Ectodermal cell (in vitro differentiated cells): ENCODE results near the gene RELL2.

Experiments used
- H3K27ac ChIP-seq: 2 replicates; pipeline ENCODE4 v1.7.0; 2013; ENCODE audit warnings: mild to moderate bottlenecking, low read depth, low read length; ENCODE audit not compliant: insufficient read depth, poor library complexity, severe bottlenecking
- H3K27me3 ChIP-seq: 2 replicates; pipeline ENCODE4 v1.7.0; 2013; ENCODE audit warnings: mild to moderate bottlenecking, low read length; ENCODE audit not compliant: insufficient read depth, control insufficient read depth, poor library complexity, severe bottlenecking
- H3K36me3 ChIP-seq: one replicate; pipeline ENCODE4 v1.7.0; 2013; ENCODE audit warnings: low read length; ENCODE audit not compliant: control insufficient read depth, insufficient read depth
- H3K4me1 ChIP-seq: one replicate; pipeline ENCODE4 v1.7.0; 2013; ENCODE audit warnings: low read length; ENCODE audit not compliant: control insufficient read depth, insufficient read depth
- H3K4me3 ChIP-seq: 2 replicates; pipeline ENCODE4 v1.7.0; 2013; ENCODE audit warnings: low read depth, low read length, control low read depth; ENCODE audit not compliant: insufficient read depth
- H3K9me3 ChIP-seq: 2 replicates; pipeline ENCODE4 v1.7.0; 2013; ENCODE audit warnings: mild to moderate bottlenecking, low read length, moderate library complexity; ENCODE audit not compliant: control insufficient read depth
- WGBS, 2 experiments: methylation state at CpG; one replicate each; pipeline ENCODE4 v1.1.7; 2013; ENCODE audit warnings: missing lambda C conversion rate in 2 of 2; 5-methylcytosine and 5-hydroxymethylcytosine counted together

RELL2 gene

DNA sequence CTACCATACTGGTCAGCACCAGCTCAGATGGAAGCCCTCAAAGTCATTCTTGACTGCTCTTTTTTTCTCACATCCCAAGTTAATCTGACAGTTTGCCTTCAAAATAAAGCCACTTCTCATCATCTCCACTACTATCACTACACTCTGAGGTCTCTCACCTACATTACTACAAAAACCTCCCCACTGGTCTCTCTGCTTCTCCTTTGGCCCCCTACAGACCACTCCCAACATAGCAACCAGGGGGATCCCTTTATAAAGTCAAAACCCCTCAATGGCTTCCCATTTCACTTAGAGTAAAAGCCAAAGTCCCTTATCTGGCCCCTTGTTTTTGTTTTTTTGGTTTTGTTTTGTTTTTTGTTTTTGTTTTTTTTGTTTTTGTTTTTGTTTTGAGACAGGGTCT is 40.6 kb downstream of the RELL2 start:
- H3K9me3 ChIP-seq = no peaks in the 10 kb centered on the region
- no peaks in the 10 kb centered on the region for H3K27me3 ChIP-seq
- H3K36me3 ChIP-seq = no peaks in the 10 kb centered on the region
- no peak overlapping the region for H3K27ac ChIP-seq
- H3K4me3 ChIP-seq = no peak overlapping the region
- H3K4me1 ChIP-seq = peaks cover 11% of the 10 kb centered on the region

DNA sequence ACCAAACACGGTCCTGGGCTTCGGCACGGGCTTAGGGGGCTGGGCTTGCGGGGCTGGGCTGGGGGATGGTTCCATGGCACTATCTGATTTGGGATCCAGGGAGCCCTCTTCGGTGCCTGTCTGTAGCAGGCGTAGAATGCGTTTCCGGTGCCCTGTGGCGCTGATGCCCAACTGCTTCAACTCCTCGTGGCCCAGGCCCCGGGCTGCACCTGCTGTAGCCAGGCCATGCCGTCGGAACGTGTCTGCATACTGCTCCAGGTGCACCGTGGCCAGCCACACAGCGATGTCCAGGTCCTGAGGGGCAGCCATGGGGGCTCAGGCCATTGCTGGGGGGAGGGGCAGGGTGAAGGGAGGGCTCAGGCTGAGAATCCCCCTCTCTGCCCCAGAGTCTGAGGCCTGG is 43.4 kb downstream of the RELL2 start:
- H3K4me1 ChIP-seq = peaks cover 24% of the 10 kb centered on the region
- H3K27me3 ChIP-seq = no peaks in the 10 kb centered on the region
- H3K9me3 ChIP-seq = no peaks in the 10 kb centered on the region
- WGBS, 2 experiments = 93 to 96% methylated on average over 16 of the region's 16 CpGs
- no peaks in the 10 kb centered on the region for H3K36me3 ChIP-seq
- H3K4me3 ChIP-seq = no peak overlapping the region
- H3K27ac ChIP-seq = no peak overlapping the region

DNA sequence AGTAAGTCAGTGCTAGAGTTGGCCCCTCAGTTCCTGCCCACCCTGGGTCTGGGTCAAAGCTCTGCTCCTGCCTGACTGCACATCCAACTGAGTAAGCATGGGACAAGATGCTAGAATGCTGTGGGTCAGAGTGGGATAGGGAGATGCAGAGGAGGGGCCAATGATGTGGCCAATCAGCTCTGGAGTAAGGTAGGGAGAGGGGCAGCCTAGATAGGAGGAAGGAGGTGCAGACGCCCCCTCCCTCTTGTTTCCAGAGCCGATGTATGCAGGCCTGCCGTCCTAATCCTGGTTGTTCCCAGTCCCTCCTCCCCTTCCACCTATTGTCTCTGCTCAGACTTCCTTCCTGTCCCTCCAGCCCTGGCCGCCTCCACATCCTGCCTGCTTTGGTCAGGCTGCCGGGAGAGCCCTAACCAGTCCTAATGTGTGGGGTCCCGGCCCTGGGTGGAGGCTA is 44.0 kb downstream of the RELL2 start:
- 8% methylated on average over 6 of the region's 6 CpGs for WGBS, 2 experiments
- Histone ChIP-seq H3K4me1 (peaks cover 24% of the 10 kb centered on the region), H3K9me3 (no peaks in the 10 kb centered on the region), H3K27ac (peak overlapping the region; percentile 31), H3K36me3 (no peaks in the 10 kb centered on the region), H3K27me3 (no peaks in the 10 kb centered on the region), H3K4me3 (no peak overlapping the region)

DNA sequence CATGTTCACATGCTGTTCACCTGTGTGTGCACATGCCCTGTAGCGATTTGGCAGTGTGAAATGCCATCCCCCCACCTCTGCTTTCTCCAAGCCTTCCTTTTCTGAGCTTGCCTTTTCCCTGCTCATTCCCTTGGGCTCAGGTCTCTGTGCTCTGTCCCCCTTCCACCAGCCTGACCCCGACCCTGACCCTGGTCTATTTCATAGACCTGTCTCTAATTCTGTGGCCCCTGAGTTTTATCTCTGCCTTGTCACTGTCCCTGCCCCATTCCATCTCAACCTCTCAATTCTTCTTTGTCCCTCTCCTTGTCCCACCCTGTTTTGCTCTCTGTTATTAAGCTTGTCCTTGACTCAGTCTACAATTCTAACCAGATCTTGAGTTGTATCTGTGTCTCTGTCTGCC is 44.5 kb downstream of the RELL2 start:
- Histone ChIP-seq H3K36me3 (no peaks in the 10 kb centered on the region), H3K4me3 (peak overlapping the region; percentile 41), H3K4me1 (peaks cover 24% of the 10 kb centered on the region), H3K9me3 (no peaks in the 10 kb centered on the region), H3K27ac (peak overlapping the region; percentile 31), H3K27me3 (no peaks in the 10 kb centered on the region)
- WGBS, 2 experiments = 20 to 31% methylated on average over 2 of the region's 2 CpGs

DNA sequence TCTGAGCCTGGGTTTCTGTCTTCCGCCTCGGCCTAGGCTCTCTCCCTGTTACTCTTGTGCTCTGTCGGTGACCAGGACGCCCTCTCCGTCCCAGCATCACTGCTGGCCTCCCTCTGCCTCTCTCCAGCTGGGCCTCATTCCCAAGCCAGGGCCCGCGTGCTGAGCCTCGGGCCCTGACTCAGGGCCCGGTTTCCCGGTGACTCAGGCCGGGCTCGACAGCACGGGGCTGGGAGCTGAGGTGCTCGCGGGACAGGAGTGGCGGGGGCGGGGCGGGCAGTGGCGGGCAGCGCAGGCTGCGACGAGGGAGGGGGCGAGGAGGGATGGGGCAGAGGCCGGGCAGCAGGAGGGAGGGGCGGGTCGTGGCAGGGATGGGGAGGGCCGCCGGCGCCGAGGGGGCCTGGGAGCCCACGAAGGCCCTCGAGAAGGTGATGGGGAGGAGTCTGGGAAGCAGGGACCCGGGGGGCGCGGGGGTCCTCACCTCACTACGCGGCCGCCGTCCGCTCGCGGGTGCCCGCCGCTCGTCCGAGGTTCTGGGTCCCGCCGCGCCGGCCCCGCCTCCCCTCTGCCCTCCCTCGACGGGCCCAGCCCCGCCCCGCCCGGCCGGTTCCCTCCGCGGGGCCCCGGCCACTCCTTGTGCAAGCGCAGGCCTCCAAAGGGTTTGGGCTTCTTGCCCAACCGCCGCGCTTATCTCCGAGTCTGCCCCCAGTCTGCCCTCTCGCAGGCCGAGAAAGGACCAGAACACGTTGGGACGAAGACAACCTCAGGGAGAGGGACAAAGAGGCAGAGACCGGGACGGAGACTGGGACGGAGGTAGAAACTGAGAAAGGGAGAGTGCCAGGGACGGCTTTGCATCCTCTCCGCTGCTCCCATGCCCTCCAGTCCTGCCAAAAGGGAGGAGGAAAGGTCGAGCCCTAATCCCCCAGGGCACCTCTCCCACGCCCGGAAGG is 45.2 kb downstream of the RELL2 start, which contains the start of gene ARAP3:
ARAP3 (minus strand) TSS at position 536 of the 947 bp plus-strand sequence. CDS start 1,744 bp downstream, outside the sequence.
- H3K4me1 ChIP-seq = peaks cover 24% of the 10 kb centered on the region
- 3 to 4% methylated on average over 77 of the region's 77 CpGs for WGBS, 2 experiments
- H3K9me3 ChIP-seq = no peaks in the 10 kb centered on the region
- peak within 1 kb of the TSS; percentile 31 for H3K27ac ChIP-seq
- H3K27me3 ChIP-seq = no peaks in the 10 kb centered on the region
- peak within 1 kb of the TSS; percentile 41 for H3K4me3 ChIP-seq
- H3K36me3 ChIP-seq = no peaks in the 10 kb centered on the region

DNA sequence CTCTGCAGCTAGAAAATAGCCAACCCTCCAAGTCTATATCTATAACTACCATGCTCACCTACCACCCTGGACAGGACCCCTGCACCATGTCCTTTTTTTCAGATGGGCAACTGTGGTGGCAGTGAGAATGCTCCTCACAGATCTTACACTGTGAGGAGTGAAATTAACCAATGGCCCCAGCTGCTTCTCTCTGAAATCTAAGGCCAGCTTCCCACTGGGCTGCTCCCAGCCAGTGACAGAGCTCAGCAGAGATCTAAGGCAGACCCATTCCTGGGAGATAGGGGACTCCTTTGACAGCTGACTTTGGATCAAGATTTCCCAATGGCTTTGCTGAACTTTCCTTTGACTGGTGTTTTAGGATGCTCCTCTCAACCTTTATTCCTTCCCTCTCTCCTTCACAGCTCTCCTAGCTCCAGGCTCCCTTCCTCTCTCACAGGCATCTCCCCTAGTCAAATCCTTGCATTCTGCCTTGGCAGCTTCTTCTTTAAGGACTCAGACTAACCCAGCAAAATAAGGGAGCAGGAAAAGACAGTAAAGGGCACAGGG is 46.9 kb downstream of the RELL2 start:
- Histone ChIP-seq H3K27ac (no peak overlapping the region), H3K27me3 (no peaks in the 10 kb centered on the region), H3K9me3 (no peaks in the 10 kb centered on the region), H3K4me1 (peaks cover 33% of the 10 kb centered on the region), H3K36me3 (no peaks in the 10 kb centered on the region), H3K4me3 (no peak overlapping the region)

DNA sequence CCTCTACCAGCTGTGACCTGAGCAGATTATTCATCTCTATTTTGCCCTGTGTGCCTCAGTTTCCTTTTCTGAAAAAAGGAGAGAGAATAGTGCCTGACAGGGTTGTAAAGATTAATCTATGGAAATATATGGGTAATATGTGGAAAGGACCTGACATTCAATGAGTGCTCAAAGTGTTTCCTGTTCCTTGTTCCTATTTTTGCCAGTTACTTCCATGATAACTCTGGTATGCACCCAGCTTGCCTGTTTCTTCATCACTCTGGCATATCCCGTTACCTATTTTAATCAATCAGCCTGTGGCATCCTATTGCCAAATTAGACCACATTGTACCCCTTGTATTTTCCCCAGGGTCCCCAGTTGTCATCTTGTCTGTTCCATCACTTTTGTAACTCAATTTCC is 48.8 kb downstream of the RELL2 start:
- H3K27me3 ChIP-seq = peaks cover 3% of the 10 kb centered on the region
- H3K27ac ChIP-seq = no peak overlapping the region
- H3K4me1 ChIP-seq = peaks cover 33% of the 10 kb centered on the region
- H3K36me3 ChIP-seq = no peaks in the 10 kb centered on the region
- H3K9me3 ChIP-seq = no peaks in the 10 kb centered on the region
- no peak overlapping the region for H3K4me3 ChIP-seq
- 95% methylated on average over 1 of the region's 1 CpG for WGBS, 2 experiments

DNA sequence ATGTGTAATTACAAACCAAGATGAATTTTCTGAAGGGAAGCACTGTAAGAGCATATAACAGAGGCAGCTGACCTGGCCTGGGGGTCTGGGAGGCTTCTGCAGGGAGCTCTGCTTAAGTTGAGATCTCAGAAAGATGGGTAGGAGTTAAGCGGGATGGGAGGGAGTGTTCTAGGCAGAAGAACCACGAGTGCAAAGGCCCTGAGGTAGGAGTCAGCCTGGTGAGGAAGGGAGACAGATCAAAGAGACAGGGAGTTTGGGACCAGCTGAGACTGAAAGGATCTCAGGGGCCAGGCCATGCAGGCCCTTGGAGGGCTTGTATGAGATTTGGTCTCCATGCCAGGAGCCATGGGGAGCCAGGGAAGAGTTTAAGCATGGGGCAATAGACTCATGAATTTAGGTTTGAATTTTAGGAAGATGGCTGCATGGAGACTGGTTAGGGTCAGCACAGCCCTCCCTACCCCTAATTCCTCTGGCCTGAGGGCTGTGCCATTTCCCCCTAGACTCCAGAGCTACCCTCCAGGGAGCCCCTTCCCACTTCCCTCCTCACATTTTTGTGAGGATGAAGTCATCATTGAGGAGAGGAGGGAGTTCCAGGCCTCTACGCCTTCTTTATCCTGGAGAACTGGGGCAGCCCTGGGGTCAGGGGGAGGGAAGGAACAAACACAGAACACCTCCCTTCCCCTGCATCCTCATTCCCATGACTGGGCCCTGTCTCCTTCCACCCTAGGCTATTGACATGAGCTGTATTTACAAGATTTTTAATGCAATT is 50.0 kb downstream of the RELL2 start:
- Histone ChIP-seq H3K27me3 (peaks cover 12% of the 10 kb centered on the region), H3K36me3 (no peaks in the 10 kb centered on the region), H3K4me1 (peaks cover 23% of the 10 kb centered on the region), H3K9me3 (no peaks in the 10 kb centered on the region), H3K27ac (no peak overlapping the region), H3K4me3 (no peak overlapping the region)
- WGBS, 2 experiments = 54 to 74% methylated on average over 3 of the region's 3 CpGs
